ENCODE measurements around the gene GSG1. TPM values are rescaled to one million over a fixed set of nuclear protein-coding genes. Genes with fewer than 3 reads are reported as not detected.

GSG1 gene
- total and polyA plus RNA-seq, 2 of the 8 experiments (the other 6 are each of a cell fraction or from before 2014, with no cell fraction given) = 0.89 to 1.4 TPM

GRCh38 chr12:13101821-13102375, 1.6 kb downstream of the GSG1 start (continued):
- TF ChIP-seq CHD1 (IDR thresholded peaks at IDR 0.05; ENCODE audit: low read depth, low read length) = no peak
- no peak for TF ChIP-seq KDM4A (IDR thresholded peaks at IDR 0.05; ENCODE audit: low read depth, low read length, severe bottlenecking)
- TF ChIP-seq CTBP2 (IDR thresholded peaks at IDR 0.05; ENCODE audit: borderline replicate concordance, insufficient read depth, insufficient read length, low read length) = no peak
- no peak for TF ChIP-seq EGR1 (IDR thresholded peaks at IDR 0.05; ENCODE audit: borderline replicate concordance, low read depth, low read length)

Measured in H1 (cell line).